Neural crest cell (in vitro differentiated cells): ENCODE results near the gene EHBP1L1. TPM values are rescaled to one million over a fixed set of nuclear protein-coding genes. Genes with fewer than 3 reads are reported as not detected.

Source experiments
- DNase-seq: peaks from one replicate; pipeline ENCODE4 v3.0.0; 2021; ENCODE audit warnings: low read depth, mixed read lengths, low spot score
- H3K27ac Mint-ChIP-seq: one replicate; pipeline ENCODE4 v1.8.0; 2021; ENCODE audit warnings: mild to moderate bottlenecking, mixed read lengths; ENCODE audit not compliant: unreplicated experiment
- H3K27me3 Mint-ChIP-seq: 2 replicates; pipeline ENCODE4 v1.8.0; 2021; ENCODE audit warnings: low read depth, mild to moderate bottlenecking, mixed read lengths
- H3K36me3 Mint-ChIP-seq: 2 replicates; pipeline ENCODE4 v1.8.0; 2021; ENCODE audit warnings: low read depth, mild to moderate bottlenecking, mixed read lengths
- H3K4me1 Mint-ChIP-seq: 2 replicates; pipeline ENCODE4 v1.8.0; 2021; ENCODE audit warnings: mixed read lengths
- H3K4me3 Mint-ChIP-seq: one replicate; pipeline ENCODE4 v1.8.0; 2021; ENCODE audit warnings: mild to moderate bottlenecking, mixed read lengths
- H3K9me3 Mint-ChIP-seq: 2 replicates; pipeline ENCODE4 v1.8.0; 2021; ENCODE audit warnings: mixed read lengths
- CTCF ChIP-seq: fragments of 200-600 bp; sonication (generic); conservative IDR thresholded peaks from 2 replicates; pipeline ENCODE4 v1.5.0; 2021; ENCODE audit warnings: antibody characterized with exemption, mild to moderate bottlenecking
- total RNA-seq: library from RNA; stranded (reverse); gene quantifications from 2 replicates; pipeline ENCODE4 v1.2.1, GENCODE V29; 2021

Gene EHBP1L1
- total RNA-seq, 1 donor from 2014 or later, result 13.6 TPM

GRCh38 chr11:65620666-65621065, 44.8 kb downstream of the EHBP1L1 start:
- no peak for DNase-seq
- Mint-ChIP-seq H3K9me3 (no peaks in the 10 kb centered on the region), H3K4me1 (peaks cover 9% of the 10 kb centered on the region), H3K27ac (no peak overlapping the region), H3K27me3 (no peaks in the 10 kb centered on the region), H3K4me3 (peak overlapping the region; percentile 56), H3K36me3 (peaks cover 5% of the 10 kb centered on the region)
- no peak for TF ChIP-seq CTCF

- no peaks in the 10 kb centered on the region for H3K27me3 Mint-ChIP-seq
- H3K36me3 Mint-ChIP-seq, result peaks cover 5% of the 10 kb centered on the region
- TF ChIP-seq CTCF, result no peak
- peak overlapping the region; percentile 56 for H3K4me3 Mint-ChIP-seq
- H3K27ac Mint-ChIP-seq, result no peak overlapping the region
- DNase-seq, result no peak
- H3K9me3 Mint-ChIP-seq, result no peaks in the 10 kb centered on the region
- H3K4me1 Mint-ChIP-seq, result peaks cover 6% of the 10 kb centered on the region
These were observed 45.6 kb downstream of the EHBP1L1 start for GRCh38 chr11:65621460-65621859.

- H3K36me3 Mint-ChIP-seq, result peaks cover 5% of the 10 kb centered on the region
- no peak for DNase-seq
- H3K27ac Mint-ChIP-seq, result no peak overlapping the region
These were observed 46.2 kb downstream of the EHBP1L1 start for GRCh38 chr11:65622011-65622410.

GRCh38 chr11:65623177-65623576, 47.3 kb downstream of the EHBP1L1 start:
- no peak for DNase-seq
- Mint-ChIP-seq H3K4me1 (no peaks in the 10 kb centered on the region), H3K4me3 (no peak overlapping the region), H3K9me3 (no peaks in the 10 kb centered on the region), H3K27ac (no peak overlapping the region), H3K27me3 (no peaks in the 10 kb centered on the region), H3K36me3 (peaks cover 5% of the 10 kb centered on the region)
- TF ChIP-seq CTCF, result no peak

More at GRCh38 chr11:65622011-65622410, 46.2 kb downstream of the EHBP1L1 start:
- no peaks in the 10 kb centered on the region for H3K9me3 Mint-ChIP-seq
- no peaks in the 10 kb centered on the region for H3K27me3 Mint-ChIP-seq
- H3K4me1 Mint-ChIP-seq, result peaks cover under 1% of the 10 kb centered on the region
- no peak for TF ChIP-seq CTCF
- peak overlapping the region; percentile 27 for H3K4me3 Mint-ChIP-seq

- Mint-ChIP-seq H3K36me3 (peaks cover 5% of the 10 kb centered on the region), H3K27ac (no peak overlapping the region), H3K4me1 (no peaks in the 10 kb centered on the region), H3K9me3 (no peaks in the 10 kb centered on the region), H3K4me3 (no peak overlapping the region), H3K27me3 (no peaks in the 10 kb centered on the region)
- no peak for DNase-seq
- no peak for TF ChIP-seq CTCF
These were observed 48.2 kb downstream of the EHBP1L1 start for GRCh38 chr11:65623852-65624616.
